Measurements from ENCODE around the gene FUT8.

Gene FUT8

DNA sequence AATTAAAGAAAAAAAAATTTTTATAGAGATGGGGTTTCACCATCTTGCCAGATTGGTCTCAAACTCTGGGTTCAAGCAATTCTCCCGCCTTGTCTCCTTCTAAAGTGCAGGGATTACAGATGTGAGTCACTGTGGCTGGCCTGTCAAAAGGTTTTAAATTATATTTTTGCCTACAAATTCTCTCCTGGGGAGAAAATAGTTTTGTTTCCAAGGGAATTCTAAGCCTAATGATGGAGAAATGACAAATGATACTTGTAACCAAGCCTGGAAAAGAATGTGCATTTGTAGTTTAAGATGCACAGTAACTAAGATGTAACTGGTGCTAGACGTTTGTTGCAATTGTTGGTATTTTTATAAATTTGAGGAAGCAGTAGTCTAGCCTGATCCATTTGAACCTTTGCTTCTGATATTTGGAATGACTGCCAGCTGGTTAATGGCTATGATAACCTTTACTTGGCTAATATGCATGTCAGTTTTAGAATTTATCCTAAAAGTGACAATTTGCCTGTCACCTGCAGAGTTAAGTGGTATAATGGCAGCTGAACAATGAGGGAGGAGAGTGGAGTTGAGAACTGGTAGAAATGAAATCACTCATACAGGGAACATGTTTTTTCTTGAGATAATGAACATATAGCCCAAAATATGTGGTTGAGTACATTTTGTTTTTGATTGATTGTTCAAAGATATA, 148.0 kb downstream of the FUT8 start:
- DNase-seq: no peak

DNA sequence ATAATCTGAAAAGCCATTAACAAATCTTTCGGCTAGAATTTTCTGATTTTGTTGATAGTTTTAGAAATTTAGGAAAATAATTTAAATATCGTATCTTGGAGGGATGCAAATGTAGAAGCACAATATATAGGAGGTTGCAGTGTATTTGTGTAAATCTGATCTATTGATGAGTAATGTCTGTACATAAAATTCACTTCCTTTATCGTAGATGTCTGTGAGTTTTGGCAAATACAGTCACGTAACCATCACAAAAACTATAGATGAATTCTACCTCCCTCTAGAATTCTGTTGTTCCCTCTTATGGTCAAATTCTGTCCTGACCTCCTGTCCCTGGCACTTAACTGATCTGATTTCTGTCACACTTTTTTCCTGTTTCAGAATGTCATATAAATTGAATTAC, 151.8 kb downstream of the FUT8 start:
- no peak for DNase-seq

GRCh38 chr14:65565948-65566347, 153.4 kb downstream of the FUT8 start:
- no peak for DNase-seq

DNA sequence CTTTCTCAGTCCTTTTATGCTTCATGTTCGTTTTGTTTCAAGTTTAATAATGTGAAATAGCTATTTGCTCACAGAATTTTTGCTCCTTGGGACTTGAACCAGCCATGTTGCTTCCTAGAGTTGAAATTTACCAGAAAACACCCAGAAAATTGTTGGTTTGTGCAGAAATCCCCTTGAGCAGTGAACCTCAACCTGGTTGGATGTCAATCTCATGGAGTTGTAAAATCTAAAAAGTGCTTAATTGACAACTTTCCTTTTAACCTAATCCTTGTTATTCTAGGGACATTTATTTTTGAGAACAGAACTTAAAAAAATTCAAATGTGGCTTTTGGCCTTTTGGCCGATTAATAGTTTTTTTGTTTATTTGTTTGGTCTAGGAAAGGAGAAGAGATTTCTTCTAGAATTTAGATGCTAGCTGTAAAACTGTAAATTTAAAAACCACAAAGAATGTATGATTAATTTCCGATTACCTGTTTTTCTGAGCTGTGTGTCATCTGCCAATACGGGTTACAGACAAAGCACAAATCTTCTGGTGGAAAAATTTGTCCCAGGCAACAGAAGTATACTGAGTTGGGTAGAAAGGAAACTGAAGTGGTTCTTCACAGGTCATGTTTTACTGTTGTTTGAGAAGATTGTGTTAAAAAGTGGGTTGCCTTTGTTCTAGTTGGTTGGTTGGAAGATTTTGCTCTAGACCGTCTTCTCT, 154.4 kb downstream of the FUT8 start:
- DNase-seq: no peak

GRCh38 chr14:65574611-65575010, 162.1 kb downstream of the FUT8 start:
- DNase-seq: no peak

DNA sequence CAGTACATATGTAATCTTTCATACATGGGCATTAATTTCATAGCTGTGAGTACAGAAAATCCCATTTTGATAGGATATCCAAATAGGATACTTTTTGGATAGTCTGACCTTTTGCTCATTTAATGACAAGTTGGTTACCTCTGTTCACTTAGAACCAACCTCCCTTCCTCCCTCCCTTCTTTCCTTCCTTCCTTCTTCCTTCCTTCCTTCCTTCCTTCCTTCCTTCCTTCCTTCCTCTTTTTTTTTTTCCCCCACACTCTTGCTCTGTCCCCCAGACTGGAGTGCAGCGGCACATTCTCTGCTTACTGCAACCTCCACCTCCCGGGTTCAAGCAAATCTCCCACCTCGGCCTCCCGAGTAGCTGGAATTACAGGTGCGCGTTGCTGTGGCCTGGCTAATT, 162.9 kb downstream of the FUT8 start:
- DNase-seq: no peak

- DNase-seq: no peak
Measured at GRCh38 chr14:65580973-65581372, 168.4 kb downstream of the FUT8 start.

- no peak for DNase-seq
Measured at GRCh38 chr14:65581378-65581777, 168.8 kb downstream of the FUT8 start.

GRCh38 chr14:65581799-65582198, 169.3 kb downstream of the FUT8 start:
- DNase-seq: no peak

DNA sequence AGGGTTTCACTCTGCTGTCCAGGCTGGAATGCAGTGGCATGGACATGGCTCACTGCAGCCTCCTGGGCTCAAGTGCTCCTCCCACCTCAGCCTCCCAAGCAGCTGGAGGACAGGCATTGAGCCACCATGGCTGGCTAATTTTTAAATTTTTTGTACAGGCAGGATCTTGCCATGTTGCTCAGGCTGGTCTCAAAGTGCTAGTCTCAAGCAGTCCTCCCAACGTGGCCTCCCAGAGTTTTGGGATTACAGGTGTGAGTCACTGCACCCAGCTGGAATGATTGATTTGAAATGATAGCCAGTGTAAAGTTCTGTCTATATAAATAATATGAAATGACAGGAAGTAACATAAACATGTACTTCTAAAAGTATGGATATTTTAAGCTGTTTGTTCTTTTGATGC, 172.7 kb downstream of the FUT8 start:
- DNase-seq: no peak

DNA sequence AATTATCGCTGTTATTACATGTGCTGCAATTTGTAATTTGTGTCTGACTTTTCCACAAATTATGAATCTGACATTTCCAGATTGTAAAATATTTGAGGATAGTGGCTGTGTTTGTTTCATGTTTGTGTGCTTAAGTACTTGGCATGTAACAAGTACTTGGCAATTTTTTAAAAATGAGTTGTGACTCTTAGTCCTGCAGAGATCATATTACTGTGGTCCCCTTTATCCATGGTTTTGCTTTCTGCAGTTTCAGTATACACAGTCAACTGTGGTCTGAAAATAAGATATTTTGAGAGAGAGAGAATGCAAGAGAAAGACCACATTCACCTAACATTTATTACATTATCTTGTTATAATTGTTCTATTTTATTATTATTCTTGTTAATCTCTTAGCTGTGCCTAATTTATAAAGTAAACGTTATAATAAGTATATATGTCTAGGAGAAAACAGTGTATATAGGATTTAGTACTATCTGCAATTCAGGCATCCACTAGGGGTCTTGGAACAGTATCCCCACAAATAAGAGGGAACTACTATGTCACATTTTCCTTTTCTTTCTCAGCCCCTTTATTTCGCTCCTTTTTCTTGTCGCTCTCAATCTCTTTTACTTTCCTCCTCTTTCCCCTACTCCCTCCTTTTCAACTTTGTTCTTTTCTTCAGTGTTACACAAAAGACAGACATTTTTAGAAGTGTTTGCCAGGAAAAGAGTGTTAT, 176.1 kb downstream of the FUT8 start:
- peak; percentile 65 for DNase-seq

GRCh38 chr14:65594153-65594881, 181.8 kb downstream of the FUT8 start:
- no peak for DNase-seq

DNA sequence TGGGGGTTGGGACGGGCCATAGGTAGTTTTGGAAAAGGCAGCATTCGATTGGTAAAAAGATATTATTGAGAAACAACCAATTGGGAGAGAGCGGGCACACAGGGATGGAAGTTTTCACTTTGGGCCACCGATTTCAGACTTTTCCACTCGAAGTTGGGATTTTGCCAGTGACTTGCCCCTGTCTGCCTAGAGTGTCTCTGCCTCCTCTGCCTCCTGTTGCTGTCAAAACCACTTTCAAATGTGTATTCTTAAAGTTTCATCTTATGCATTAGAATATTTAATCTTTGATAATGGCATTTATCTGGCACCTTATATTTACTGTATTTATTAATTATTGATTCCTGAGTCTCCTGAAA, 182.3 kb downstream of the FUT8 start:
- no peak for DNase-seq

DNA sequence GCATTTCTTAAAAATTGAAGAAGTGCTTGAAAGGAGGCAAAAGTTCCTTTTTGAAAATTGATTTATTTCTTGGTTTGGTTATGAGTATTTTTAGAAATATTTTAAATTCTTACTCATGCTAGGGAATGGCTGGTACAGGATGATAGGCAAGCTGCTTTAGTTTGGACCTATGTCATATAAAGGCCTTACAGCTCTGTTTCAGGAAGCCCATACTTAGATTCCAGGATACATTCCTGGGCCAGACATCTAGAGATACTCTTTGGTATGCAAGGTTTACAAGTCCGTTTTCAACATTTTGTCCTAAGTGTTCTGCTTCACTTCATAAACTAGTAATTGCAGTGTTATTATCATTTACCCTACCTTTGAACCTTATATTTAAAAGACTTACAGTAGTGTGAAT, 186.8 kb downstream of the FUT8 start:
- no peak for DNase-seq

- no peak for DNase-seq
Measured at GRCh38 chr14:65600742-65601141, 188.2 kb downstream of the FUT8 start.

DNA sequence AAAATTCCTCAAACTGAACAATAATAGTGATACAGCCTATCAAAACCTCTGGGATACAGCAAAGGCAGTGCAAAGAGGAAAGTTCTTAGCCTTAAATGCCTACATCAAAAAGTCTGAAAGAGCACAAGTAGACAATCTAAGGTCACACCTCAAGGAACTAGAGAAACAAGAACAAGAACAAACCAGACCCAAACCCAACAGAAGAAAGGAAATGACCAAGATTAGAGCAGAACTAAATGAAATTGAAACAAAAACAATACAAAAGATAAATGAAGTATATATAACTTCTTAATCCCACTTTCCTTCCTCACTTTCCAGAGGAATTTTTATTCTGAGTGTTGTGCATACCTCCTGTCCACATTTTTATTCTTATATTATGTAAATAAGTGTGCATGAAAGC, 192.0 kb downstream of the FUT8 start:
- no peak for DNase-seq

GRCh38 chr14:65604936-65605335, 192.4 kb downstream of the FUT8 start:
- no peak for DNase-seq

GRCh38 chr14:65606460-65606859, 193.9 kb downstream of the FUT8 start:
- DNase-seq: no peak

DNA sequence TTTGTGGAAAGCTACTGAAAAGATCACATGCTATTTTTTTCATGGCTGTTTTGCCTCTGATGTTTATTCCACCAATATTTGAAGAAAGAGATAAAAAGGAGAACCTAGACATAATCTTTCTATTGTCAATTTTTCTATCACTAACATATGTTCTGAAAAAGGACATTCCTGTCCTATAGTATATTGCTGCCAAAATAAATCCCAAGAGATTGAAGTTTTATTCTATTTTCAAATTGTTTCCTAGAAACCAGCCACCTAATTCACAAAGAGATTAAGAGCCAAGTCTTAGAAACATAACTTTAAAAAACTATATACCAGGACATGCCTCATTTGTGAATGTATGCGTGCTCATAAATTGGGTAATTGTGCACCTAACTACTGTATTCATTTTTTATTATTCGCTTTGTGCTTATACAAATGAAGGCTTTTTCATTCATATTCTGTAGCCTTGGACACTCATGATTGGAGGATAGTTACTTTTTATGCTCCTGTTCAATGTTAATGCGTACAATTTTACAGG, 200.7 kb downstream of the FUT8 start:
- DNase-seq: no peak

- no peak for DNase-seq
Measured at GRCh38 chr14:65618996-65619395, 206.5 kb downstream of the FUT8 start.

GRCh38 chr14:65620195-65620594, 207.7 kb downstream of the FUT8 start:
- DNase-seq: no peak

- no peak for DNase-seq
Measured at GRCh38 chr14:65622703-65623102, 210.2 kb downstream of the FUT8 start.

GRCh38 chr14:65623759-65624158, 211.2 kb downstream of the FUT8 start:
- no peak for DNase-seq
